Neural cell (in vitro differentiated cells): ENCODE measurements around the gene TEX13D. TPM values are rescaled to one million over a fixed set of nuclear protein-coding genes. Genes with fewer than 3 reads are reported as not detected.

Experiments
- H2AFZ ChIP-seq: fragments of 200-600, 300-800 bp; sonication (generic), shearing (Covaris generic); 2 replicates; pipeline ENCODE4 v1.6.0; 2014; ENCODE audit warnings: low read depth, mild to moderate bottlenecking, antibody characterized with exemption, low read length, moderate library complexity
- H3F3A ChIP-seq: fragments of 200-600 bp; shearing (Covaris generic); 2 replicates; pipeline ENCODE4 v1.6.1; 2016; ENCODE audit warnings: mild to moderate bottlenecking, moderate library complexity, mixed read lengths, antibody characterized with exemption, low read length; ENCODE audit not compliant: insufficient read depth, poor library complexity, severe bottlenecking
- H3K27ac ChIP-seq: fragments of 200-600, 300-800 bp; sonication (generic), shearing (Covaris generic); 2 replicates; pipeline ENCODE4 v1.5.1; 2014; ENCODE audit warnings: mild to moderate bottlenecking, low read length, moderate library complexity
- H3K27me3 ChIP-seq: fragments of 300-800, 200-600 bp; sonication (generic), shearing (Covaris generic); 2 replicates; pipeline ENCODE4 v1.6.0; 2014; ENCODE audit warnings: mild to moderate bottlenecking, low read depth, low read length, moderate library complexity; ENCODE audit not compliant: insufficient read depth
- H3K36me3 ChIP-seq: fragments of 300-800, 200-600 bp; sonication (generic), shearing (Covaris generic); 2 replicates; pipeline ENCODE4 v1.5.1; 2014; ENCODE audit warnings: mild to moderate bottlenecking, antibody characterized with exemption, low read length, moderate library complexity; ENCODE audit not compliant: insufficient read depth
- H3K4me2 ChIP-seq: fragments of 300-800, 200-600 bp; sonication (generic), shearing (Covaris generic); 2 replicates; pipeline ENCODE4 v1.6.0; 2014; ENCODE audit warnings: mild to moderate bottlenecking, low read length
- H3K4me3 ChIP-seq: fragments of 300-800, 200-600 bp; sonication (generic), shearing (Covaris generic); 2 replicates; pipeline ENCODE4 v1.5.1; 2014; ENCODE audit warnings: mild to moderate bottlenecking, low read length, moderate library complexity
- H3K79me2 ChIP-seq: fragments of 200-600 bp; shearing (Covaris generic); replicated peaks from 2 replicates; pipeline ENCODE4 v1.6.0; 2014; ENCODE audit warnings: mild to moderate bottlenecking, low read length, moderate library complexity; ENCODE audit not compliant: insufficient read depth
- H3K9ac ChIP-seq: fragments of 300-800, 200-600 bp; sonication (generic), shearing (Covaris generic); 2 replicates; pipeline ENCODE4 v1.6.1; 2016; ENCODE audit warnings: mild to moderate bottlenecking, low read length, mixed read lengths
- H3K9me2 ChIP-seq: fragments of 200-600 bp; shearing (Covaris generic); 2 replicates; pipeline ENCODE4 v1.6.1; 2016; ENCODE audit warnings: mild to moderate bottlenecking, low read length, mixed read lengths; ENCODE audit not compliant: insufficient read depth
- H3K9me3 ChIP-seq: fragments of 200-600, 300-800 bp; sonication (generic), shearing (Covaris generic); 2 replicates; pipeline ENCODE4 v1.6.1; 2016; ENCODE audit warnings: mild to moderate bottlenecking, mixed run types, low read length, moderate library complexity, mixed read lengths
- H4K20me1 ChIP-seq: fragments of 200-600 bp; shearing (Covaris generic); 2 replicates; pipeline ENCODE4 v1.6.1; 2016; ENCODE audit warnings: mild to moderate bottlenecking, mixed run types; ENCODE audit not compliant: insufficient read depth
- EP300 ChIP-seq: fragments of 450-650 bp; conservative IDR thresholded peaks from 2 replicates; pipeline ENCODE4 v1.6.1; 2014; ENCODE audit warnings: antibody characterized with exemption, mild to moderate bottlenecking, moderate library complexity; ENCODE audit not compliant: poor library complexity, severe bottlenecking
- EZH2 ChIP-seq: fragments of 200-600, 300-800 bp; shearing (Covaris generic), sonication (generic); IDR thresholded peaks from 2 replicates; pipeline ENCODE4 v1.6.1; 2014; ENCODE audit warnings: antibody characterized with exemption, low read length, borderline replicate concordance, mild to moderate bottlenecking; ENCODE audit not compliant: insufficient read depth, poor library complexity, severe bottlenecking
- MXI1 ChIP-seq: fragments of 450-650 bp; conservative IDR thresholded peaks from 2 replicates; pipeline ENCODE4 v1.6.1; 2014; ENCODE audit warnings: antibody characterized with exemption, mild to moderate bottlenecking; ENCODE audit not compliant: poor library complexity, severe bottlenecking
- POLR2AphosphoS5 ChIP-seq: IDR thresholded peaks from 2 replicates; pipeline ENCODE4 v1.6.1; 2012
- RAD21 ChIP-seq: fragments of 450-650 bp; conservative IDR thresholded peaks from 2 replicates; pipeline ENCODE4 v1.6.1; 2014; ENCODE audit warnings: antibody characterized with exemption, mild to moderate bottlenecking, moderate library complexity
- REST ChIP-seq: IDR thresholded peaks from 2 replicates; pipeline ENCODE4 v1.6.1; 2012; ENCODE audit warnings: borderline replicate concordance
- SMC3 ChIP-seq: fragments of 450-650 bp; conservative IDR thresholded peaks from 2 replicates; pipeline ENCODE4 v1.6.1; 2014; ENCODE audit warnings: antibody characterized with exemption, mild to moderate bottlenecking, moderate library complexity; ENCODE audit not compliant: poor library complexity
- TAF1 ChIP-seq: IDR thresholded peaks from 2 replicates; pipeline ENCODE4 v1.6.1; 2012; ENCODE audit warnings: low read depth
- polyA plus RNA-seq: library from polyadenylated mRNA; depleted of rRNA; stranded (reverse); fragments of >200 nt; gene quantifications from 2 replicates; pipeline ENCODE4 v1.2.3, GENCODE V29; 2014
- TF ChIP-seq, protein P1 (sequence below): fragments of 450-650 bp; IDR thresholded peaks from 2 replicates; pipeline ENCODE4 v1.5.1; 2014; ENCODE audit warnings: antibody characterized with exemption, mild to moderate bottlenecking, moderate library complexity; ENCODE audit not compliant: poor library complexity, severe bottlenecking

Gene TEX13D
- polyA plus RNA-seq, 1 donor from 2014 or later = not detected

DNA sequence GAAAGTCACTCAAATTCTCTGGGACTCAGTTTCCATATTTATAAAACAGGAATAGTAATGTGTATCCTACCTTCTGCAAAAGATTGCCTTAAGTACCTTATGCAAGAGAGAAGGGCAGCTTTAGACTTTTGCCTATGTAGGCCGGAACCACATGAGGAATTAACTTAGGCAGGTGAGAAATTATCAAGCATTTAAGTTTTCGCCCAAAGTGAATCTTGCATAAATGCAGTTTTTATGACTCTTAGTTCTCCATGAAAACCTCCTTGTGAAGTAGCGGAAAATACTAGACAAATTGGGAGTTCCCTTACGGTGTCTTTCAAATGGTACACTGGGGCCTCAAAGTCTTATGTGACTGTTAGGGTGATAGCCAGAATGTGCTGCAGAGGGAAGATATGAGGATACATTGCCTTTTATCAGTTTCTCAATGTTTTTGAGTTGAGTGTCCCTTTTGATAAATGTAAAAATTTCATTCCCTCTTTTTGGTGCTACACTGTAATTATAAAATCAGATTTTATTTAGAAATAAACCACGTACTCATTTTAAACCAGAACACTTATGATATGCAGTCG lies 16.5 kb downstream of the TEX13D start:
- no peaks in the 10 kb centered on the region for H3K9me3 ChIP-seq
- no peak overlapping the region for H3K27ac ChIP-seq
- no peak overlapping the region for H3K9ac ChIP-seq
- TF ChIP-seq, protein P1, sequence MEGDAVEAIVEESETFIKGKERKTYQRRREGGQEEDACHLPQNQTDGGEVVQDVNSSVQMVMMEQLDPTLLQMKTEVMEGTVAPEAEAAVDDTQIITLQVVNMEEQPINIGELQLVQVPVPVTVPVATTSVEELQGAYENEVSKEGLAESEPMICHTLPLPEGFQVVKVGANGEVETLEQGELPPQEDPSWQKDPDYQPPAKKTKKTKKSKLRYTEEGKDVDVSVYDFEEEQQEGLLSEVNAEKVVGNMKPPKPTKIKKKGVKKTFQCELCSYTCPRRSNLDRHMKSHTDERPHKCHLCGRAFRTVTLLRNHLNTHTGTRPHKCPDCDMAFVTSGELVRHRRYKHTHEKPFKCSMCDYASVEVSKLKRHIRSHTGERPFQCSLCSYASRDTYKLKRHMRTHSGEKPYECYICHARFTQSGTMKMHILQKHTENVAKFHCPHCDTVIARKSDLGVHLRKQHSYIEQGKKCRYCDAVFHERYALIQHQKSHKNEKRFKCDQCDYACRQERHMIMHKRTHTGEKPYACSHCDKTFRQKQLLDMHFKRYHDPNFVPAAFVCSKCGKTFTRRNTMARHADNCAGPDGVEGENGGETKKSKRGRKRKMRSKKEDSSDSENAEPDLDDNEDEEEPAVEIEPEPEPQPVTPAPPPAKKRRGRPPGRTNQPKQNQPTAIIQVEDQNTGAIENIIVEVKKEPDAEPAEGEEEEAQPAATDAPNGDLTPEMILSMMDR = no peak
- TF ChIP-seq EP300 = no peak
- no peak for TF ChIP-seq RAD21
- no peak for TF ChIP-seq REST
- no peak for TF ChIP-seq SMC3
- no peak for TF ChIP-seq MXI1
- TF ChIP-seq TAF1 = no peak
- no peak for TF ChIP-seq EZH2
- no peak for TF ChIP-seq POLR2AphosphoS5
- no peak overlapping the region for H3K4me3 ChIP-seq
- H2AFZ ChIP-seq = no peak overlapping the region
- no peaks in the 10 kb centered on the region for H3K27me3 ChIP-seq
- H3K79me2 ChIP-seq = no peaks in the 10 kb centered on the region
- no peaks in the 10 kb centered on the region for H3F3A ChIP-seq
- H3K9me2 ChIP-seq = no peaks in the 10 kb centered on the region
- no peaks in the 10 kb centered on the region for H3K36me3 ChIP-seq
- H4K20me1 ChIP-seq = no peaks in the 10 kb centered on the region
- H3K4me2 ChIP-seq = no peak overlapping the region

GRCh38 chrX:124354648-124355047 lies 22.2 kb downstream of the TEX13D start:
- H3K9me2 ChIP-seq = no peaks in the 10 kb centered on the region
- H3F3A ChIP-seq = no peaks in the 10 kb centered on the region
- H3K27ac ChIP-seq = no peak overlapping the region
- H3K4me3 ChIP-seq = no peak overlapping the region
- no peaks in the 10 kb centered on the region for H3K9me3 ChIP-seq
- TF ChIP-seq MXI1 (no peak), EP300 (no peak), REST (no peak), TAF1 (no peak), POLR2AphosphoS5 (no peak), EZH2 (no peak)
- no peaks in the 10 kb centered on the region for H3K79me2 ChIP-seq
- no peaks in the 10 kb centered on the region for H3K36me3 ChIP-seq
- no peaks in the 10 kb centered on the region for H4K20me1 ChIP-seq
- no peak overlapping the region for H3K9ac ChIP-seq
- no peak overlapping the region for H3K4me2 ChIP-seq
- no peaks in the 10 kb centered on the region for H3K27me3 ChIP-seq
- no peak overlapping the region for H2AFZ ChIP-seq
